K562 (cell line): ENCODE results near the gene CUL2. TPM values are rescaled to one million over a fixed set of nuclear protein-coding genes. Genes with fewer than 3 reads are reported as not detected.

Source experiments
- ATAC-seq: fragments of 200-7000 bp; cut with Tn5 transposase; 3 replicates; pipeline ENCODE4 v1.9.1; 2020; ENCODE audit warnings: moderate library complexity
- BruUV-seq: library from RNA; stranded (reverse); fragments of 400-500 nt; replicated peaks from 2 replicates; lab custom pipeline; 2021; lab: Mats Ljungman, UMichigan
- CTCF ChIA-PET: fragments of 300-600 bp; formaldehyde crosslinking; extraction: SDS; loops from one replicate; lab custom pipeline; 2021; ENCODE audit warnings: low intra/inter-chr PET ratio; lab: Yijun Ruan, JAX
- POLR2A ChIA-PET: fragments of 300-600, 350-650 bp; sonication (Branson Sonifier 250); formaldehyde crosslinking; extraction: SDS; loops from one replicate; lab custom pipeline; 2021; ENCODE audit warnings: antibody characterized with exemption, inconsistent platforms; lab: Yijun Ruan, JAX
- DNase-seq, 4 experiments: peaks; one replicate each; pipeline versions ENCODE4 v3.0.0 to v3.0.0-alpha.2; 2011 to 2018; ENCODE audit warnings: low spot score in 3 of 4, mixed read lengths in 3 of 4; ENCODE audit errors: extremely low read depth in 1 of 4
- FAIRE-seq: peaks from 2 replicates; lab custom pipeline; 2011; peaks lifted over from hg19 to GRCh38; lab: Jason Lieb, UNC
- H2AFZ ChIP-seq: 2 replicates; pipeline ENCODE4 v1.6.0; 2011; ENCODE audit warnings: low read depth, low read length, control low read depth, inconsistent platforms
- H3K27ac ChIP-seq: fragments of 200-600 bp; 3 replicates; pipeline ENCODE4 v1.8.0; 2011; ENCODE audit warnings: low read depth, mild to moderate bottlenecking, control low read depth, inconsistent platforms, low read length, moderate library complexity, mixed read lengths; ENCODE audit errors: extremely low read depth
- H3K27me3 ChIP-seq, 2 experiments: fragments of 300-600 bp in 1 of 2; 2 replicates in 1 of 2; 3 replicates in 1 of 2; pipeline versions ENCODE4 v1.6.0 to v1.8.0; 2011; ENCODE audit warnings: inconsistent platforms in 2 of 2, low read length in 2 of 2, mild to moderate bottlenecking in 1 of 2, mixed read lengths in 1 of 2, moderate library complexity in 1 of 2; ENCODE audit not compliant: control insufficient read depth in 2 of 2, insufficient read depth in 2 of 2
- H3K36me3 ChIP-seq: fragments of 300-600 bp; 3 replicates; pipeline ENCODE4 v1.8.0; 2011; ENCODE audit warnings: mild to moderate bottlenecking, low read length, inconsistent platforms; ENCODE audit not compliant: control insufficient read depth, insufficient read depth
- H3K4me1 ChIP-seq, 2 experiments: fragments of 200-600 bp in 1 of 2; replicated peaks in 1 of 2; 2 replicates in 1 of 2; 3 replicates in 1 of 2; pipeline versions ENCODE4 v1.5.1 to v1.8.0; 2011; ENCODE audit warnings: inconsistent platforms in 2 of 2, low read length in 2 of 2, mild to moderate bottlenecking in 1 of 2, mixed read lengths in 1 of 2, moderate library complexity in 1 of 2; ENCODE audit not compliant: control insufficient read depth in 2 of 2, insufficient read depth in 2 of 2
- H3K4me2 ChIP-seq: 2 replicates; pipeline ENCODE4 v1.6.1; 2011; ENCODE audit warnings: low read length, control low read depth, inconsistent platforms, mixed read lengths; ENCODE audit not compliant: insufficient read depth
- H3K4me3 ChIP-seq: fragments of 200-600 bp; sonication (generic), shearing (Covaris generic); 2 replicates; pipeline ENCODE4 v1.5.1; 2016; ENCODE audit warnings: control low read depth, inconsistent platforms
- H3K79me2 ChIP-seq: fragments of 200-600 bp; 3 replicates; pipeline ENCODE4 v1.8.0; 2011; ENCODE audit warnings: low read length, inconsistent platforms; ENCODE audit not compliant: control insufficient read depth, insufficient read depth
- H3K9ac ChIP-seq, 2 experiments: 2 replicates each; pipeline versions ENCODE4 v1.6.0 to v1.6.1; 2011; ENCODE audit warnings: low read depth in 2 of 2, low read length in 2 of 2, control low read depth in 1 of 2, inconsistent platforms in 1 of 2, mild to moderate bottlenecking in 1 of 2, mixed read lengths in 1 of 2; ENCODE audit not compliant: insufficient read depth in 1 of 2
- H3K9me1 ChIP-seq: one replicate; pipeline ENCODE4 v1.6.0; 2011; ENCODE audit warnings: inconsistent platforms, mild to moderate bottlenecking, low read length, moderate library complexity; ENCODE audit not compliant: control insufficient read depth, insufficient read depth
- H3K9me3 ChIP-seq: replicated peaks from 2 replicates; pipeline ENCODE4 v1.5.1; 2011; ENCODE audit warnings: low read depth, low read length, inconsistent platforms; ENCODE audit not compliant: control insufficient read depth, insufficient read depth
- H4K20me1 ChIP-seq: replicated peaks from 2 replicates; pipeline ENCODE4 v1.6.1; 2011; ENCODE audit warnings: low read length, inconsistent platforms, mixed read lengths; ENCODE audit not compliant: control insufficient read depth, insufficient read depth
- JUN ChIP-seq, 2 experiments: sonication (generic) in 1 of 2; formaldehyde crosslinking in 1 of 2; IDR thresholded peaks; 2 replicates each; pipeline versions ENCODE4 v1.6.1 to v1.8.0; 2012 to 2022; ENCODE audit warnings: borderline replicate concordance in 2 of 2, mild to moderate bottlenecking in 2 of 2, improper control_type of control experiment in 1 of 2, low read depth in 1 of 2, low read length in 1 of 2, missing genetic modification reagents in 1 of 2
- PTTG1 ChIP-seq: fragments of 450-650 bp; IDR thresholded peaks from 2 replicates; pipeline ENCODE4 v1.6.1; 2016; ENCODE audit warnings: low read depth, mild to moderate bottlenecking, missing genetic modification characterization, missing compliant biosample characterization
- TBP ChIP-seq: optimal IDR thresholded peaks from 2 replicates; pipeline ENCODE3; 2011; ENCODE audit warnings: low read depth, low read length, improper control_type of control experiment
- ZNF175 ChIP-seq: fragments of 200-800 bp; sonication (Bioruptor generic); IDR thresholded peaks from 2 replicates; pipeline ENCODE4 v1.6.1; 2016; ENCODE audit warnings: low read depth, mild to moderate bottlenecking, missing genetic modification characterization, missing compliant biosample characterization
- ZNF212 ChIP-seq: fragments of 450-650 bp; formaldehyde crosslinking; IDR thresholded peaks from 2 replicates; pipeline ENCODE4 v1.4.0; 2020; ENCODE audit warnings: mild to moderate bottlenecking
- WGBS: fragments of 100-300 bp; shearing (Covaris generic); methylation state at CpG from one replicate; pipeline ENCODE4 v1.1.6; 2016; ENCODE audit warnings: low coverage, mixed read lengths; ENCODE audit not compliant: insufficient coverage; ENCODE audit errors: missing lambda C conversion rate; 5-methylcytosine and 5-hydroxymethylcytosine counted together
- in situ Hi-C: fragments of 300-500 bp; cut with MboI; formaldehyde crosslinking; loops from 4 replicates; pipeline ENCODE4 v1.15.0; 2018; ENCODE audit warnings: inconsistent platforms, mixed read lengths
- intact Hi-C: fragments of 100-400 bp; cut with micrococcal nuclease; formaldehyde crosslinking; loops from 2 replicates; pipeline ENCODE4 v1.14.2; 2022
- polyA plus RNA-seq, 8 experiments: library from polyadenylated mRNA; depleted of rRNA in 4 of 8; stranded (reverse) in 5 of 8; unstranded in 3 of 8; fragments of >200 nt; fragmentation: Nextera tagmentation in 2 of 8; fragmentation: Illumina TruSeq in 1 of 8; extraction: Ambion mirVana in 2 of 8; extraction: Trizol in 1 of 8; gene quantifications; 2 replicates each; pipeline versions ENCODE4 v1.2.1 to v1.2.3, GENCODE V29; 2011 to 2014; ENCODE audit warnings: inconsistent platforms in 1 of 8, missing spikeins in 1 of 8
- total RNA-seq, 7 experiments: library from RNA; depleted of rRNA in 6 of 7; stranded (reverse); fragments of >200 nt in 6 of 7; fragmentation: Illumina TruSeq in 2 of 7; extraction: Trizol in 2 of 7; gene quantifications; 2 replicates each; pipeline versions ENCODE4 v1.2.1 to v1.2.3, GENCODE V29; 2011 to 2021; ENCODE audit warnings: low replicate concordance in 1 of 7
- TF ChIP-seq, protein P1 (sequence below): IDR thresholded peaks from 3 replicates; pipeline ENCODE4 v1.6.1; 2011; ENCODE audit warnings: borderline replicate concordance, mild to moderate bottlenecking; ENCODE audit not compliant: insufficient read length, insufficient read depth
- TF ChIP-seq, protein P2 (sequence below): fragments of 450-650 bp; formaldehyde crosslinking; IDR thresholded peaks from 2 replicates; pipeline ENCODE4 v1.4.0; 2022; ENCODE audit warnings: missing genetic modification characterization

Gene CUL2
- total and polyA plus RNA-seq, 9 of the 15 experiments (the other 6 are each of a cell fraction or from before 2014, with no cell fraction given): 17.3 to 46.3 (median 41.2) TPM

DNA sequence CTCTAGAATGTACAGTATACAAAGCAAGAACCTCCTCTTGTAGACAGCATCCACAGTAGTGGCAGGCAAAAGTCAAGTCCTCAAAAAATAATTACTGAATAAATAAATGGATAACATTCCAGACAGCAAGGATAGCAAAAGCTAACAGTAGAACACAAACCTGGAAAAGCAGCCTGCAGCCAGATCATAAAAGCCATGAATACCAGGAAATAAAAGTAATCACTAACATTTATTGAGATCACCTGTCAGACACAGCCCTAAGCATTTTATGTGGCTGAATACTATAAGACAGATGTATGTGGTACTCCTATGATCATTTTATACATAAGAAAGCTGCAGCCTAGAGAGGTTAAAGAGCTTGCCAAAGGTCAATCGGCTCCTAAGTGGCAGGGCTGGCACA lies 34.0 kb downstream of the CUL2 start:
- 90% methylated on average over 1 of the region's 1 CpG for WGBS
- Histone ChIP-seq H3K36me3 (peaks cover 56% of the 10 kb centered on the region), H3K9me3 (no peaks in the 10 kb centered on the region), H3K9me1 (no peaks in the 10 kb centered on the region), H3K27me3 (no peaks in the 10 kb centered on the region), H4K20me1 (no peaks in the 10 kb centered on the region), H3K9ac (no peak overlapping the region), H3K27ac (no peak overlapping the region), H3K4me3 (no peak overlapping the region), H3K4me2 (no peak overlapping the region), H3K79me2 (no peaks in the 10 kb centered on the region)
- ATAC-seq (no peak), FAIRE-seq (no peak)
- intact Hi-C loops (no loop called here), in situ Hi-C loops (loop anchor here (10.0 kb wide), 1 partner anchor 1041 kb away; no protein-coding TSS in a partner anchor)
- POLR2A ChIA-PET: no interaction called here
- no TSS peak for BruUV-seq
- CTCF ChIA-PET: no interaction called here
- TF ChIP-seq JUN (IDR thresholded peaks at IDR 0.05; ENCODE audit: borderline replicate concordance, low read depth, low read length) (no peak), JUN (CRISPR knock-in tag; IDR thresholded peaks at IDR 0.05; ENCODE audit: borderline replicate concordance) (no peak), TBP (no peak), PTTG1 (tag) (no peak), ZNF212 (CRISPR knock-in tag) (no peak), ZNF175 (CRISPR knock-in tag) (no peak)
- TF ChIP-seq, protein P1, sequence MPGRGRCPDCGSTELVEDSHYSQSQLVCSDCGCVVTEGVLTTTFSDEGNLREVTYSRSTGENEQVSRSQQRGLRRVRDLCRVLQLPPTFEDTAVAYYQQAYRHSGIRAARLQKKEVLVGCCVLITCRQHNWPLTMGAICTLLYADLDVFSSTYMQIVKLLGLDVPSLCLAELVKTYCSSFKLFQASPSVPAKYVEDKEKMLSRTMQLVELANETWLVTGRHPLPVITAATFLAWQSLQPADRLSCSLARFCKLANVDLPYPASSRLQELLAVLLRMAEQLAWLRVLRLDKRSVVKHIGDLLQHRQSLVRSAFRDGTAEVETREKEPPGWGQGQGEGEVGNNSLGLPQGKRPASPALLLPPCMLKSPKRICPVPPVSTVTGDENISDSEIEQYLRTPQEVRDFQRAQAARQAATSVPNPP: no peak
- TF ChIP-seq, protein P2, sequence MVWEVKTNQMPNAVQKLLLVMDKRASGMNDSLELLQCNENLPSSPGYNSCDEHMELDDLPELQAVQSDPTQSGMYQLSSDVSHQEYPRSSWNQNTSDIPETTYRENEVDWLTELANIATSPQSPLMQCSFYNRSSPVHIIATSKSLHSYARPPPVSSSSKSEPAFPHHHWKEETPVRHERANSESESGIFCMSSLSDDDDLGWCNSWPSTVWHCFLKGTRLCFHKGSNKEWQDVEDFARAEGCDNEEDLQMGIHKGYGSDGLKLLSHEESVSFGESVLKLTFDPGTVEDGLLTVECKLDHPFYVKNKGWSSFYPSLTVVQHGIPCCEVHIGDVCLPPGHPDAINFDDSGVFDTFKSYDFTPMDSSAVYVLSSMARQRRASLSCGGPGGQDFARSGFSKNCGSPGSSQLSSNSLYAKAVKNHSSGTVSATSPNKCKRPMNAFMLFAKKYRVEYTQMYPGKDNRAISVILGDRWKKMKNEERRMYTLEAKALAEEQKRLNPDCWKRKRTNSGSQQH (CRISPR knock-in tag): no peak
- TF ChIP-seq, all 486 proteins: peak for 0
- no peak for DNase-seq
- Histone ChIP-seq H3K4me1 (no peaks in the 10 kb centered on the region; a peak in 1 of 5 replicates), H2AFZ (no peak overlapping the region)
